HUES48 (cell line): ENCODE results near the gene SRPRB.

Experiments
- H3K27ac ChIP-seq: one replicate; pipeline ENCODE4 v1.7.0; 2013; ENCODE audit warnings: low read depth, low read length, inconsistent platforms
- H3K27me3 ChIP-seq: 2 replicates; pipeline ENCODE4 v1.6.1; 2013; ENCODE audit warnings: mild to moderate bottlenecking, low read length; ENCODE audit not compliant: control insufficient read depth, insufficient read depth
- H3K36me3 ChIP-seq: 2 replicates; pipeline ENCODE4 v1.6.1; 2013; ENCODE audit warnings: low read length; ENCODE audit not compliant: control insufficient read depth, insufficient read depth
- H3K4me1 ChIP-seq: 2 replicates; pipeline ENCODE4 v1.6.1; 2013; ENCODE audit warnings: mild to moderate bottlenecking, low read length; ENCODE audit not compliant: control insufficient read depth, insufficient read depth
- H3K4me3 ChIP-seq: 2 replicates; pipeline ENCODE4 v1.5.1; 2013; ENCODE audit warnings: mild to moderate bottlenecking, low read depth, low read length
- H3K9ac ChIP-seq: 2 replicates; pipeline ENCODE4 v1.6.1; 2013; ENCODE audit warnings: mild to moderate bottlenecking, low read depth, low read length, moderate library complexity
- H3K9me3 ChIP-seq: 2 replicates; pipeline ENCODE4 v1.6.1; 2013; ENCODE audit warnings: low read length; ENCODE audit not compliant: control insufficient read depth, insufficient read depth

SRPRB gene

GRCh38 chr3:133859381-133860234 is 54.0 kb downstream of the SRPRB start:
- peaks cover 7% of the 10 kb centered on the region for H3K4me1 ChIP-seq
- no peak overlapping the region for H3K9ac ChIP-seq
- H3K9me3 ChIP-seq, result no peaks in the 10 kb centered on the region
- H3K27ac ChIP-seq, result no peak overlapping the region
- H3K4me3 ChIP-seq, result no peak overlapping the region
- no peaks in the 10 kb centered on the region for H3K36me3 ChIP-seq
- no peaks in the 10 kb centered on the region for H3K27me3 ChIP-seq

- H3K9ac ChIP-seq, result no peak overlapping the region
- H3K27ac ChIP-seq, result no peak overlapping the region
- H3K9me3 ChIP-seq, result no peaks in the 10 kb centered on the region
- H3K36me3 ChIP-seq, result no peaks in the 10 kb centered on the region
- H3K4me3 ChIP-seq, result no peak overlapping the region
- H3K4me1 ChIP-seq, result no peaks in the 10 kb centered on the region
- H3K27me3 ChIP-seq, result no peaks in the 10 kb centered on the region
Measured at GRCh38 chr3:133860519-133860918, 54.9 kb downstream of the SRPRB start.

GRCh38 chr3:133862161-133862560 is 56.5 kb downstream of the SRPRB start:
- Histone ChIP-seq H3K4me3 (no peak overlapping the region), H3K27ac (no peak overlapping the region), H3K9ac (no peak overlapping the region), H3K9me3 (no peaks in the 10 kb centered on the region), H3K27me3 (no peaks in the 10 kb centered on the region), H3K4me1 (no peaks in the 10 kb centered on the region), H3K36me3 (no peaks in the 10 kb centered on the region)

- H3K9ac ChIP-seq, result no peak overlapping the region
Measured at GRCh38 chr3:133863911-133864310, 58.3 kb downstream of the SRPRB start.

GRCh38 chr3:133864616-133865015 is 59.0 kb downstream of the SRPRB start:
- no peaks in the 10 kb centered on the region for H3K27me3 ChIP-seq
- no peak overlapping the region for H3K27ac ChIP-seq
- no peaks in the 10 kb centered on the region for H3K36me3 ChIP-seq
- H3K9me3 ChIP-seq, result no peaks in the 10 kb centered on the region
- H3K4me3 ChIP-seq, result no peak overlapping the region
- no peaks in the 10 kb centered on the region for H3K4me1 ChIP-seq
- no peak overlapping the region for H3K9ac ChIP-seq

More at GRCh38 chr3:133863911-133864310, 58.3 kb downstream of the SRPRB start:
- no peaks in the 10 kb centered on the region for H3K36me3 ChIP-seq
- no peak overlapping the region for H3K4me3 ChIP-seq
- no peaks in the 10 kb centered on the region for H3K27me3 ChIP-seq
- H3K4me1 ChIP-seq, result no peaks in the 10 kb centered on the region
- no peak overlapping the region for H3K27ac ChIP-seq
- H3K9me3 ChIP-seq, result no peaks in the 10 kb centered on the region

GRCh38 chr3:133865136-133865855 is 59.7 kb downstream of the SRPRB start:
- Histone ChIP-seq H3K9me3 (no peaks in the 10 kb centered on the region), H3K4me3 (no peak overlapping the region), H3K36me3 (no peaks in the 10 kb centered on the region), H3K4me1 (no peaks in the 10 kb centered on the region), H3K27me3 (no peaks in the 10 kb centered on the region), H3K9ac (no peak overlapping the region), H3K27ac (no peak overlapping the region)

GRCh38 chr3:133866141-133866540 is 60.5 kb downstream of the SRPRB start:
- Histone ChIP-seq H3K36me3 (no peaks in the 10 kb centered on the region), H3K27ac (no peak overlapping the region), H3K9ac (no peak overlapping the region), H3K27me3 (no peaks in the 10 kb centered on the region), H3K4me3 (no peak overlapping the region), H3K9me3 (no peaks in the 10 kb centered on the region), H3K4me1 (no peaks in the 10 kb centered on the region)

GRCh38 chr3:133868186-133868585 is 62.6 kb downstream of the SRPRB start:
- Histone ChIP-seq H3K9ac (no peak overlapping the region), H3K27me3 (no peaks in the 10 kb centered on the region), H3K4me1 (peaks cover 4% of the 10 kb centered on the region; the same call in 1 of the 2 replicates), H3K27ac (no peak overlapping the region), H3K9me3 (no peaks in the 10 kb centered on the region), H3K4me3 (no peak overlapping the region), H3K36me3 (no peaks in the 10 kb centered on the region)

- no peak overlapping the region for H3K9ac ChIP-seq
- no peaks in the 10 kb centered on the region for H3K27me3 ChIP-seq
- no peaks in the 10 kb centered on the region for H3K36me3 ChIP-seq
Measured at GRCh38 chr3:133868758-133869475, 63.3 kb downstream of the SRPRB start.

GRCh38 chr3:133869586-133869985 is 64.0 kb downstream of the SRPRB start:
- peaks cover 4% of the 10 kb centered on the region; the same call in 1 of the 2 replicates for H3K4me1 ChIP-seq
- no peaks in the 10 kb centered on the region for H3K27me3 ChIP-seq
- no peaks in the 10 kb centered on the region for H3K9me3 ChIP-seq
- no peak overlapping the region for H3K4me3 ChIP-seq
- no peaks in the 10 kb centered on the region for H3K36me3 ChIP-seq
- H3K27ac ChIP-seq, result no peak overlapping the region
- no peak overlapping the region for H3K9ac ChIP-seq

More at GRCh38 chr3:133868758-133869475, 63.3 kb downstream of the SRPRB start:
- Histone ChIP-seq H3K4me1 (peaks cover 4% of the 10 kb centered on the region; the same call in 1 of the 2 replicates), H3K27ac (no peak overlapping the region), H3K9me3 (no peaks in the 10 kb centered on the region), H3K4me3 (no peak overlapping the region)
